DND-41 (cell line): ENCODE data around the gene RYR3.
"Not testable (repeated sequence)": the region's sequence is repeated elsewhere in the genome, so short reads cannot be mapped to it uniquely, and the experiment has no call there.

Experiments used
- ATAC-seq: fragments of 200-7000 bp; cut with Tn5 transposase; 3 replicates; pipeline ENCODE4 v1.9.1; 2021; ENCODE audit warnings: low read depth; ENCODE audit not compliant: insufficient read depth
- DNase-seq: peaks from one replicate; pipeline ENCODE4 v3.0.0-alpha.2; 2020
- H2AFZ ChIP-seq: 2 replicates; pipeline ENCODE4 v1.6.0; 2012; ENCODE audit warnings: low read depth, low read length
- H3K27ac ChIP-seq: 2 replicates; pipeline ENCODE4 v1.5.1; 2012; ENCODE audit warnings: low read length, inconsistent platforms
- H3K27me3 ChIP-seq: fragments of 200-600 bp; sonication (generic); 2 replicates; pipeline ENCODE4 v1.6.0; 2012; ENCODE audit warnings: low read length, mild to moderate bottlenecking, inconsistent platforms; ENCODE audit not compliant: insufficient read depth, poor library complexity
- H3K36me3 ChIP-seq: 2 replicates; pipeline ENCODE4 v1.5.1; 2012; ENCODE audit warnings: low read length, inconsistent platforms; ENCODE audit not compliant: insufficient read depth
- H3K4me1 ChIP-seq: 2 replicates; pipeline ENCODE4 v1.5.1; 2012; ENCODE audit warnings: mild to moderate bottlenecking, low read length; ENCODE audit not compliant: insufficient read depth
- H3K4me2 ChIP-seq: 2 replicates; pipeline ENCODE4 v1.6.0; 2012; ENCODE audit warnings: mild to moderate bottlenecking, moderate library complexity, low read length, inconsistent platforms; ENCODE audit not compliant: insufficient read depth
- H3K4me3 ChIP-seq, 2 experiments: fragments of 200-600 bp in 1 of 2; shearing (Covaris generic) in 1 of 2; 2 replicates each; pipeline ENCODE4 v1.5.1; 2012 to 2016; ENCODE audit warnings: inconsistent platforms in 2 of 2, low read length in 2 of 2, mild to moderate bottlenecking in 2 of 2, low read depth in 1 of 2, moderate library complexity in 1 of 2
- H3K79me2 ChIP-seq: 2 replicates; pipeline ENCODE4 v1.6.0; 2012; ENCODE audit warnings: low read length, inconsistent platforms; ENCODE audit not compliant: insufficient read depth
- H3K9ac ChIP-seq: 2 replicates; pipeline ENCODE4 v1.6.0; 2012; ENCODE audit warnings: low read depth, mild to moderate bottlenecking, inconsistent platforms, low read length, moderate library complexity
- H3K9me3 ChIP-seq: 2 replicates; pipeline ENCODE4 v1.5.1; 2012; ENCODE audit warnings: low read length, moderate library complexity, mild to moderate bottlenecking, inconsistent platforms; ENCODE audit not compliant: insufficient read depth, severe bottlenecking
- H4K20me1 ChIP-seq: 2 replicates; pipeline ENCODE4 v1.6.0; 2012; ENCODE audit warnings: low read length; ENCODE audit not compliant: insufficient read depth
- EZH2 ChIP-seq: IDR thresholded peaks from 3 replicates; pipeline ENCODE4 v1.6.1; 2012; ENCODE audit warnings: borderline replicate concordance, low read depth, mild to moderate bottlenecking, moderate library complexity, low read length, inconsistent platforms; ENCODE audit not compliant: severe bottlenecking
- TF ChIP-seq, protein P1 (sequence below): IDR thresholded peaks from 2 replicates; pipeline ENCODE4 v1.5.1; 2012; ENCODE audit warnings: borderline replicate concordance, low read length, moderate library complexity, mild to moderate bottlenecking; ENCODE audit not compliant: poor library complexity, severe bottlenecking; ENCODE audit errors: extremely low read depth

RYR3 gene

DNA sequence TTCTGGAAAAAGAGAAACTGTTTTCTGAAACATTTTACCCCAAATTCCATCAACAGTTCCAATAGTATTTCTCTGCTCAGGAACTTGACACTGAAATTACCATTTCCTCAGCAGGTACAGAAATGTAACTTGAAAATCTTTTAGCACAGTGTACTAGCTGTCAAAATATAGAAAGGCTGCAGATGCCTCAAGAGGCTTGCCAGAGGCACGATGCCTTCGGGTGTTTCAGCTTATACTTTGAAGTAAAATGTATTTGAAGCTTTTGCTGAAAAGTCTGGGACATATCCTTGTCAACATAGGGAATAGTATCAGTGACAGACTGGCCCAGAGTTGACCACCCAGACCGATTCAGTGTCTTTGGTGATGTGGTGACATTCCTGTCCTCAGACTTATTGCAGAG is 503.1 kb downstream of the RYR3 start:
- no peaks in the 10 kb centered on the region for H4K20me1 ChIP-seq
- H3K36me3 ChIP-seq: no peaks in the 10 kb centered on the region
- TF ChIP-seq, protein P1, sequence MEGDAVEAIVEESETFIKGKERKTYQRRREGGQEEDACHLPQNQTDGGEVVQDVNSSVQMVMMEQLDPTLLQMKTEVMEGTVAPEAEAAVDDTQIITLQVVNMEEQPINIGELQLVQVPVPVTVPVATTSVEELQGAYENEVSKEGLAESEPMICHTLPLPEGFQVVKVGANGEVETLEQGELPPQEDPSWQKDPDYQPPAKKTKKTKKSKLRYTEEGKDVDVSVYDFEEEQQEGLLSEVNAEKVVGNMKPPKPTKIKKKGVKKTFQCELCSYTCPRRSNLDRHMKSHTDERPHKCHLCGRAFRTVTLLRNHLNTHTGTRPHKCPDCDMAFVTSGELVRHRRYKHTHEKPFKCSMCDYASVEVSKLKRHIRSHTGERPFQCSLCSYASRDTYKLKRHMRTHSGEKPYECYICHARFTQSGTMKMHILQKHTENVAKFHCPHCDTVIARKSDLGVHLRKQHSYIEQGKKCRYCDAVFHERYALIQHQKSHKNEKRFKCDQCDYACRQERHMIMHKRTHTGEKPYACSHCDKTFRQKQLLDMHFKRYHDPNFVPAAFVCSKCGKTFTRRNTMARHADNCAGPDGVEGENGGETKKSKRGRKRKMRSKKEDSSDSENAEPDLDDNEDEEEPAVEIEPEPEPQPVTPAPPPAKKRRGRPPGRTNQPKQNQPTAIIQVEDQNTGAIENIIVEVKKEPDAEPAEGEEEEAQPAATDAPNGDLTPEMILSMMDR: no peak
- TF ChIP-seq EZH2: no peak
- H3K4me2 ChIP-seq: no peak overlapping the region
- H3K27me3 ChIP-seq: no peaks in the 10 kb centered on the region
- H3K4me3 ChIP-seq: no peak overlapping the region
- no peaks in the 10 kb centered on the region for H3K79me2 ChIP-seq
- H3K9me3 ChIP-seq: no peaks in the 10 kb centered on the region
- H2AFZ ChIP-seq: no peak overlapping the region
- H3K27ac ChIP-seq: no peak overlapping the region
- no peaks in the 10 kb centered on the region for H3K4me1 ChIP-seq
- DNase-seq: no peak
- H3K9ac ChIP-seq: no peak overlapping the region
- ATAC-seq: no peak

DNA sequence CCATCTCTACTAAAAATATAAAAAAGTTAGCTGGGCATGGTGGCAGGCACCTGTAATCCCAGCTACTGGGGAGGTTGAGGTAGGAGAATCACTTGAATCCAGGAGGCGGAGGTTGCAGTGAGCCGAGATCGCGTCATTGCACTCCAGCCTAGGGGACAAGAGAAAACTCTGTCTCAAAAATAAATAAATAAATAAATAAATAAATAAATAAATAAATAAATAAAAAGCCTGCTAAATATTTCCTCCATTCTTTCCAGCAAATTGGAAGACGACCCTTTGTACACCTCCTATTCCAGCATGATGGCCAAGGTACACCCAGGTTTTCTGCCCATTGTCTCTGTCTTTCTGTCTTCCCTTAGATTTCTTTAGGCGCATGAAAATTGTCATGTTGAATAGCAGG is 508.7 kb downstream of the RYR3 start:
- H3K9ac ChIP-seq, H4K20me1 ChIP-seq, ATAC-seq, H3K27me3 ChIP-seq, H3K36me3 ChIP-seq, H3K27ac ChIP-seq, H3K9me3 ChIP-seq, H3K79me2 ChIP-seq, H3K4me2 ChIP-seq, DNase-seq, H3K4me3 ChIP-seq, H3K4me1 ChIP-seq, H2AFZ ChIP-seq: not testable (repeated sequence)

DNA sequence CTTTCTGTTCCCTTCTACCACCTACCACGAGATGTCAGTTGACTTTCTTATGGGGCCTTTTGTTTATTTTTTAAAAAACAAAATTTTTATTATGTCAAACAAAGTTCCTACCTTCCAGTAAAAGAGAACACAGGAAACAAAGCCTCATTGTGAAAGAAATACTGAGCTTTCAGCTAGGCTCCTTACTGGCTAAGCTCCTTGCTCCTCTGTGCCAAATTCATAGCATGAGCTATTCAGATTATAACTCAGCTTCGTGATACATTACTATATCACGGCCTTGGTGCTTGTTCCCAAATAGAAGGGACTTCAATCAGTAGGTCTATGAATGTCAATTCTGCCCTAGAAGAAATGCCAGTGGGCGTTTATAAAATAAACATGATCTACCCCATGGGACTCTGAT is 511.7 kb downstream of the RYR3 start:
- no peaks in the 10 kb centered on the region for H4K20me1 ChIP-seq
- peaks cover 5% of the 10 kb centered on the region for H3K27me3 ChIP-seq
- H3K27ac ChIP-seq: no peak overlapping the region
- TF ChIP-seq, protein P1: no peak
- no peak for TF ChIP-seq EZH2
- no peaks in the 10 kb centered on the region for H3K36me3 ChIP-seq
- ATAC-seq (no peak), DNase-seq (no peak)
- no peak overlapping the region for H3K9ac ChIP-seq
- no peaks in the 10 kb centered on the region for H3K9me3 ChIP-seq
- no peaks in the 10 kb centered on the region for H3K79me2 ChIP-seq
- no peaks in the 10 kb centered on the region for H3K4me1 ChIP-seq
- no peak overlapping the region for H3K4me2 ChIP-seq
- H2AFZ ChIP-seq: no peak overlapping the region
- no peak overlapping the region for H3K4me3 ChIP-seq

DNA sequence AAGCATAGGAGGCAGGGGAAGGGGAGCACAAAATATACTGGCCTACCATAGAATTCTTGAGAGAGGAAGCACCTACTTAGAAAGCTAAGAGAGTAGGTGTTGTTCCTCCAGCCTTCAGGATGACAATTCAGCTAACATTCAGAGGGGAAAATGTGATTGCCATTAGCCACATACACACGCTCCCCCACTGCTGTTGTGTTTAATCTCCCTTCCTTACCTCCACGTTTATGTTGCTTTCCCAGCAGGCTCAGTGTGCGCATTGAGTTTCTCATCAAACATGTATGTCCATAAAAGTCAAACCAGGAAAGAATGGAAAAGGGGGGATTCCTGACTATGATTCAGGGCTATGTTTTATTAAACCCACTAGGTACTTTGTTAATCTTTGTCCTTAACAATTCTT is 512.4 kb downstream of the RYR3 start:
- Histone ChIP-seq H3K79me2 (no peaks in the 10 kb centered on the region), H3K9ac (no peak overlapping the region), H3K36me3 (no peaks in the 10 kb centered on the region), H3K4me1 (no peaks in the 10 kb centered on the region), H3K4me3 (no peak overlapping the region), H3K27ac (no peak overlapping the region), H4K20me1 (no peaks in the 10 kb centered on the region), H3K27me3 (peaks cover 5% of the 10 kb centered on the region), H3K4me2 (no peak overlapping the region), H3K9me3 (no peaks in the 10 kb centered on the region), H2AFZ (no peak overlapping the region)
- no peak for ATAC-seq
- DNase-seq: no peak
- no peak for TF ChIP-seq EZH2
- TF ChIP-seq, protein P1: no peak
